HS-27A (cell line): Measurements from ENCODE around the gene FMN1.
A peak's percentile ranks its signal among the peaks of the same experiment; 100 is the strongest.

ENCODE experiments used
- DNase-seq: peaks from one replicate; pipeline ENCODE4 v3.0.0-alpha.2; 2012; ENCODE audit warnings: low read depth, missing footprints

FMN1 gene

DNA sequence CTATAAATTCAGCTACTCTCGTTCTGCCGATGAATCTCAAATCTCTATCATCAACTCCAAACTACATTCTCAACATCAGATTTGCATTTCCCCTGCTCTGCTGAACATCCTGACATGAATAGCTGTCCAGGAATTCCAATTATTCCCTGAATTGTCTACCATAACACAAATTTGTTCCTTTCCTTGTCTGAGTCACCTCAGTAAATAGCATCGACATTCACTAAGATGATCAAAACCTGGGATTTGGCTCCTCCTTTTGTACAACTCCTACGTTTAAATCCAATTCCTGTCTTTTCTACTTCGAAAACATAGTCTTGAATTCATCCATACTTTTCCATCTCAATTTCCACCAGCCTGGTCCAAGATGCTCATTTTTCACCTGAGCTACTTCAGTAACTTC lies 369.7 kb downstream of the FMN1 start:
- DNase-seq, result peak; percentile 84

DNA sequence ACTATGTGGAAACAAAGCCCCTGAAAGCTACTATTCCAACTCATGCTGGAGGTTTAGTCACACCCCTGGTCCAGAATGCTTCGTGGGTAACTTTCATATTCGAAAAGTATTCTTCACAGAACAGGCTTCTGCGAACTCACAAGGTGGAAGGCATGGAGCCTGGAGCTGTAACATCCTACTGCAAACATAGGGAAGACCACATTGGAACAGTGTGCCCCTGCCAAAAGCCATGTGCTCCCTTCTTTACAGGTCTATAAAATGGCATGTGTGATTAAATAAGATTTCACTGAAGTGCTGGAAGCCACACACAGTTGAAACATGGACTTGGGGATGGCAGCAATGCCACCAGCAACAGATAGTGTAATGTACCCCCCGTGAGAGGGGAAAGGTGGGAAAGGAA lies 370.8 kb downstream of the FMN1 start:
- no peak for DNase-seq

DNA sequence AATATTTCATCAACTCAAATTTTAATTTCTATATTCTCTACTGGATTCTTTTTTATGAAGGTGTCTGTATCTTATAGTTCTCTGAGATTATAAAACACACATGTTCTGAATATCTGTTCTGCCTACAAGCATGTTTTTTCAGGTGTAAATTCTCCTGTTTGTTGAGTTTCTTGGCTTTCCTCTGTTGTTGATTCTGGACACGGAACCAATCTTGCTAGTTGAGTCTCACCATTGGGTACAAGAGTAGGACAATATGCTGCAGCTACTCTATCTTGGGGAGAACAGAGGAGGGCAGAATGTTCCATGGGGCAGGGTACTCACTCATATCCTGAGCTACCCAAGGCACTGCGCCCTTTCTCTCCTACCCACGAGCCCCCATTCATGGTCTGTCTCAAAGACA lies 371.8 kb downstream of the FMN1 start:
- no peak for DNase-seq

DNA sequence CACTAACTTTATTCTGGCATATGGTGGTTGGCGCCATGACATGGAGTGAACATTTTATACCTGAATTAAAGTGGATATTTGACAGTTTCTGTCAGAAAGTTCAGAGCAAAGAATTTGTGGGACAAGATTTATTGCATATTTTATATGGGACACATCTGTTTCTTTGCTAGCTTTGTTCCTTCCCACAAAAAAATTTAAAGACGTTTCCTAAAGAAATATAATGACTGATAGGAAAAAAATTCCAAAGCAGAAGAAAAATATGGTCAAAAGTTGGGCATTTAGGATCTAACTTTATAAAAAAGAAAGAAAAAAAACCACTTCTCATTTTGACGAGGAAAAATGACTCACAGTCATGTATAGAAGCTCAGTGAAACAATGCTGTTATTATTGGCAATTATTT lies 375.1 kb downstream of the FMN1 start:
- DNase-seq, result no peak

DNA sequence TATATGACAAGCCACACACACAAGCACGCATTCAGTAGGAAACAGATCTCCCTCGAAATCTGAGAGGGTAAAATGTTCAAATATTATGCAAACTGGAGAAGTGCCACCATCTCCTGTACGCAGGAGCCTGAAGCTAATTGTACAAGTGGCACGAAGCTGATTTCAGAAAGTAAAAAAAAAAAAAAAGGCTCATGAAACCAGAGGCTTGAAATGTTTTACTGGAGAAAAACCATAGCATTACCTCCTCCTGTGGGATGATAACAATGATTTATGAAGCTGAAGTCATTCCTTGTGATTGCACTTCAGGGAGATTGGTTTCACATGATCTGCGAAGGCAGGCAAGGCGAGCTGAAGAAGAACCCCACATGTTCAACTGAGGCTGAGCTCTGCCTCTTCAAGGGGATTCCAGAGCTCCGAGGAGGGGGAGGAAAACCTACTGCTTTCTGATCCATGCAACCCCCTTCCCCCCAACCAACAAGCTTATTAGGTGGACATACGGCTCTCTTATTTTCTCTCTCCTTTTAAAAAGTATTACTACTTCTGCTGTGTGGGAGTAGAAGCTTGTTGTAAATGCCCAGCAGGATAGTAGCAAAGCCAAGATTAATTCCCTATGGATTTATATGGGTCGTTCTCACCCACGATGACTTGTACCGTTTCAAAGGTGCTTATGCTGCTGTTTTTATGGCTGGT lies 375.6 kb downstream of the FMN1 start:
- no peak for DNase-seq

DNA sequence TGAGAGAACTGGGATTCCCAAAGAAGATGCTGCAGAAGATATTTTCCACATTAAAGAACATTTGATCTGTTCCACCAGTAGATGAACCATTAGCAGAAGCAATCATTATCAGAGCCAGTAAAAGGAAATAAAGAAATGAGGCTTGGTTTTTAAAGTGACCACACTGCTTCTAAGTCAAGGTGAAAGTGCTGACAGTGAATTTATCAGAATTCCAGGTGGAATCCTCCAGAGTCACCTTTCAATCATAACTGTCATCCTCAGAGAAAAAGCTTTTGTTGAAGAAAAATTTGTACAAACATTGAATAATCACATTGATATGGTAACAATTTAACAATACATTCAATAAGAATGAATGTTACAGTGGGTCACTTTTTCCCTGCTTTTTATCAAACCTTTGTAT lies 376.9 kb downstream of the FMN1 start:
- DNase-seq, result no peak

DNA sequence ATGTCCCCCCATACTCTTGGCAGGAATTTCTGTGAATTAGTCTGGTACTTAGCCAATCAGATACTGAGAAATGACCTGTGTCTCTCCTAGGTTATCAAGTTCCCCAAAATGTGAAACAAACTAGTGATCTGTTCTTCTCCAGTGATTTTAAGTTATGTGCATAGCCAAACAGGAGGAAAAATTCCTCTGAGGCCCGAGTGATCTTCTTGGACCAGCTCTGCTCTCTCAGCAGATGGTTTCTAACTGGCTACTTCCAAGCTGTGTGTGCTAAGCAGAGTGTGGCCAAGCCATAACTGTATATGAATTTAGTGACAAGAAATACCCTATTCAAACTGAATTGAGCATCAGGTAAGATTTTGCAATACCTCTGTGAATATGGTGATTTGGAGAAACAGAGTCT lies 387.2 kb downstream of the FMN1 start:
- DNase-seq, result no peak

DNA sequence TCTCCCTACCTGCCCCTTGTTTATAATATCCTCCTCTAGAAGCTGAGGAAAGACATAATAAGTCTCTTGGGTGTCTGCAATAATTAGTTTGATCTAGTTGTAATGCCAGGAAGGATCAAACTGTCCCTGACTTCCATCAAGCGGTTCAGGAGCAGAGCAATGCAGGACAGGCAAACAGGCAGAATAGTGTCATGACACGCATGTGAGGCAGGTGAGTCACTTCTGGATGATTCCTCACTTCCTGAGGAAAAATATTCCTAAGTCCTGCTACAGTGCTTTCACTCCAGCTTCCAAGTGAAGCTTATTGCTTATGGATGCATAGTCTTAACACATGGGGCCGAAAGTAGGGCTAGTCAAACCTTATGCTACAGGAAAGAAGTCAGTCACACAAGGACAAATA lies 390.9 kb downstream of the FMN1 start:
- DNase-seq, result no peak

DNA sequence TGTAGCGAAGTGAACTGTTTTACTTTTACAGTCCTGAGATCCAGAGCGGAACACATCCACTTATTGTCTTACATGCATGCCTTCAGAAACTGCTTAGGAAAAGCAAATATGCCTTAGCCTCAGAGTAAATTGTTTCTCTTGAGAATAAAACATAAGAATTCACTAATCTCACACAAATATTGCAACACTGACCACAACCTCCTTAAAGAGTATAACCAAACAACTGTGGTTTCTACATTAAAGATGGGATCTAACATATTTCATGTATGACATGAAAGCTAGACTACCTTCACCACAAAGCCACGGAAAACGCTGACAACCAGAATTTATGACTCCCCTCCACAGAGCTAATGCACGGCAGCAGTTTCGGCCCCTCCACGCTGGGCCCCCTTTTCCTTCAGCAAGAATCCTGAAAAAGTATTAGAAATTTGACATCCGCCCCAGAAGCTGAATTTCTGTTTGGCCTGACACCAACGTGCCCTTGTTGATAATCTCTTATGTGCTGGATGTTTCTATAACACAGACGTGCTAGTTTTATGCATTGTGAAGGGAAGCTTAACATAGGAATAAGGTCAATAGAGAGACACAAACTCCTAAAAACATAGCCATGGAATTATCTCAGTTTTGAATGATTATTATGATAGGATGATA lies 392.1 kb downstream of the FMN1 start:
- DNase-seq, result peak; percentile 56

DNA sequence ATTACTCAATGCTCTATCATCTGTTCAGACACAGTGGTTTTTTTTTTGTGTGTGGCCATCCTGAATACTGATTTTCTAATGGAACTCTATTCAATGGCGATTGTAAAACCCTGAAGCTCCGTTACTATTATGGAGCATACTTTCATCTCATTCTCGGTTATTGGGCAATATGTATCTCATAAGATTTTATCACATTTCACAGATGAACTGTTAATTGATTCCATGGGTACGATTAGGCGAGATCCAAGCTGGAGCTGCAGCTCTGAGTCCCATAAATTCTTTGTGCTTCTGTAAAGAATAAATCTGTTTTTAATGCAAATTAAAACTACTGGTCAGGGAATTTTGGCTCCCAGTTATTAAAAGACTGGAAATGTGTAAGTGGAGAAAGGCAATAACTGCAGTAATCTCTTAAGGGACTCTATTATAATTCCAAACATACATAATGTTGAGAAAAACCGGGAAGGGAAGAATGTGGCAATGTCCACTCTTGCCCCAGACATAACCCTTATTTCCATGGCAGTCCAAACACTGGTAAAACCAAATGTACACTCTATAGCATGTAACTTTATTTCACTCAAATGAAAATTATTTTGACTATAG lies 394.5 kb downstream of the FMN1 start:
- DNase-seq, result no peak

DNA sequence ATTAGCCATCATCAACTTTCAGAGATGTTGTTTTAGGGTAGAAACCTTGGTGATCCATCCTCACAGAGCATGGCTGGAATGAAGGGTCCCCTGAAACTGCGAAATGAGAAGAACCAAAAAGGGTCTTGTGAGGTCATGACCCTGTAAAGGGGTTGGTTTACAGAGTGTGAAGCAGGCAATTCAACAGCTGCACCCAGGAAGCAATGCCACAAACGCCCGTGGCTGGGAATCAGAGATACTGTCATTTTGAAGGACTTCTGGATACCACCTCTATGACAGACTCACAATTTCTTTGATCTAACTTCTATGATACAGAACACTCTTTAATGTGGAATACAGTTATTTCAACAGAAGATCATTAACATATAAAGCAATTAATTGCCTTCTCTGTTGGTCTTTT lies 397.7 kb downstream of the FMN1 start:
- no peak for DNase-seq

DNA sequence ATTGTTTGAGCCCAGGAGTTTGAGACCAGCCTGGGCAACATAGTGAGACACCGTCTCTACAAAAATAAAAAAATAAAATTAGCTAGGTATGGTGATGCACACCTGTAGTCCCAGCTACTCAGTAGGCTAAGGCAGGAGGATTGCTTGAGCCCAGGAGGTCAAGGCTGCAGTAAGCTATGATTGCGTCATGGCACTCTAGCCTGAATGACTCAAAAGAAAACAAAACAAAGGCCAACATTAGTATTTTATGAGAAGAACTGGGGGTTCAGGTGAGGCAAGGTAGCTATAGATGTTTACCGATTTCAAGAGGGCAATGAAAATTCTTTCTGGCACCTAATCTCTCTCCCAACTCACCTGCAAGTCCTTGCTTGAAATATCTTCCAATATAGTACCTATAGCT lies 399.5 kb downstream of the FMN1 start:
- no peak for DNase-seq

DNA sequence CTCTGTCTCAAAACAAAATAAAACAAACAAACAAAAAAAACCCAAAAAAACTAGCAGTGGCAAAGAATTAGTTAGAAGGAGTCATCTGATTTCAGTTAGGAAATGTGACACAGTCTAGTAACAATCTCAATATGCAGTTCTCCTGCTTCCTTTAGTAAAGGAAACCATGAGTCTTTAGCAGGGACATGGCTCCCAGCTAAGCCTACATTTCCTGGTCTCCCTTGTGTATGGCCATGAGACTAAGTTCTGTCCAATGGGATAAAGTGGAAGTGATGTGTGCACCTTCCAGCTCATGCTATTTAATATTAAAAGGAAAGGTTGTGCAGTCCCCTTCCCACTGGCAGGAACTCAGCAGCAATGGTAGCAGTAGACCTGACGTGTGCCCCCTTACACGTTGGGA lies 402.1 kb downstream of the FMN1 start:
- DNase-seq, result no peak

DNA sequence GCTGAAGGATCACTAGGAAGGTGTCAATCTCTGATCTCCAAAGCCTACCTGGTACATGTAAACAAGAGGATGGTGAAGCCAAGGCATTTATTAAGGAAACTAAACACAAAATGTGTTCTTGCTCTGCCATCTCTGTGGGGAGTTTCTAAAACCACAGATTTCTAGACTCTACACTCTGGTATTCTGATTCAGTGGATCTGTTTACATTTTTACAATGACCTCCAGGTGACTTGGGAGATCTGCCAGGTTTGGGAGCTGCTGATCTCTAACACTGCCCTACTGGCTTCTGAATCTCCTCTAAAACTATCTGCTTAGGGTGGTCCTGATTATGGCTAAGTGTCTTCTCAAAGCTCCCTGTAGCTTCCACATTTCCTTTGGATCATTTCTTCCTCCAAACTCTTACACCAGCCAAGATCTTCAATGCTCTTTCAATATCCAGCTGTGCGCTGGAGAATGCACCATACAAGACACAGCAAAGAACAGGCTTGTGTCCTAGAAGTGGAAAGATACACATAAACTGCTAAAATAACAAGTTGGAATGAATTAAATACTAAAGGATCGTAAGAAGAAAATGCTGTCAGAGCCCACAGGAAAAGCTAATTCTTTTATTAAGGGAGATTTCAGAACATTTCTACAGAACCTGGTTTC lies 404.0 kb downstream of the FMN1 start:
- DNase-seq, result no peak

DNA sequence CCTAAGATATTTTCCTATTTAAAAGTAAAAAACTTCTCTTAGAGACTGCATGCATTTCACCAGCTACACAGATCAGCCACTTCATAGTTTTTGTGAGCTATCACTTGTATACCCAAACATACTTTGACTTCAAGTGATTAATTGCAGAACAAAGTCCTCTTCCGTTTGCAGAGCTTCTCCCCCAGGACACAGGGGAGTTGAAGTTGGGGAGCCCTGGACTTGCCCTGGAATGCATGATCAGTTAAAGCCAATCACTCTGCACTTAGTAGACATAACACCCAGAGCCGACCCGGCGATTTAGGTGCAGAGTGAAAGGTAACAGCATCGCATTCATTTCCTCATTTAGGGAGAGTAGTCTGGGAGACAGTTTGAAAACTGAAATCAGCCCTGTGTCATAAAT lies 406.6 kb downstream of the FMN1 start:
- DNase-seq, result no peak

DNA sequence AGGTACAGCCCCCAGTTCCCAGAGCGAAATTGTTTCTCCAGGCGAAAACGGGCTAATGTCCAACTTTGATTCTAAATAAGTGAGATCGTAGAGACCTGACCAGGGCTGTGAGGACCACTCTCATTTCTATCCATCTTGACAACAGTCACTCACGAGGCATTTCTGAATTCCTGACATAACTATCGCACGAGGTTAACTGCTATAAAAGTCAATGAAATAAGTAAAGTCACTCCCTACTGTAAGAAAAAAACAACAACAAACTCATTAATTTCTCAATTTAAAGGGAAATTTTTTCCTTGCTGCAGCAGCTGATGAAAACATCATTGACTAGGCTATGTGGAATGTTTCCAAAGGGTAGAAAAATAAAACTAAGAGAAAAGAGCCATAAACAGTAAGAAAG lies 407.6 kb downstream of the FMN1 start:
- no peak for DNase-seq

DNA sequence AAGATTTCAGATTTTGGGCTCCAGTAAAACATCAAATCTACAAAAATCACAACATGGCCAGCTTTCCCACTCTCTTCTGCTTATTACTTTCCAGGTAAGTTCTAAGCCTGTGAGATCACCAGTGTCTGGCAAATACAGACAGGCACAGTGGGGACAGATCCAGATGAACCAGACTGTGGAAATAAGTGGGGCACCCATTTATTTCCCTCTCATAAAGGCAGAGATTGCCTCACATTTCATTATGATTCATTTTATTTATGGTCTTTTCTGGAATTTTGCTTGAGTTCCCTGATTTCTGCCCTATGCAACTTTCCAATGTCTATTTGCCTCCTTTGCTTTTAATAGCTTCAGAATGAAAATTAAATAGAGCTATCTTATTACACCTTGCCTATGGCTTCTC lies 409.9 kb downstream of the FMN1 start:
- DNase-seq, result no peak

DNA sequence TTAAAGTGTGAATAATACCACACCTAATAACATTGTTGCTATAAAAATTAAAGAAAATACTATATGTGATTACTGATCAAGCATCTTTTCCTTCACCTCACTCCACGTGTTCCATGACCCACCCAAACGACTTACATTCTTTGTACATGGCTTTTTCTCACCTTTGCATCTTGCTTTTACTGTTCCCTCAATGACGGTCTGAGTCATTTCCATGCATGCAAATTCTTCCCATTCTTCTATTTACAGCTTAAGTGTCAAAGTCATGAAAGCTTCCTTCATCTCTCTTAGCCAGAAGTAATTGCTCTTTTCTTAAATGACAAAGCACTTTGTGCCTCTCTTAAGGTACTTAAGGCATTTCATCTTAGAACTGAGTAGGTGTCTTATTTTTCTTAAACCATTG lies 412.7 kb downstream of the FMN1 start:
- DNase-seq, result no peak

DNA sequence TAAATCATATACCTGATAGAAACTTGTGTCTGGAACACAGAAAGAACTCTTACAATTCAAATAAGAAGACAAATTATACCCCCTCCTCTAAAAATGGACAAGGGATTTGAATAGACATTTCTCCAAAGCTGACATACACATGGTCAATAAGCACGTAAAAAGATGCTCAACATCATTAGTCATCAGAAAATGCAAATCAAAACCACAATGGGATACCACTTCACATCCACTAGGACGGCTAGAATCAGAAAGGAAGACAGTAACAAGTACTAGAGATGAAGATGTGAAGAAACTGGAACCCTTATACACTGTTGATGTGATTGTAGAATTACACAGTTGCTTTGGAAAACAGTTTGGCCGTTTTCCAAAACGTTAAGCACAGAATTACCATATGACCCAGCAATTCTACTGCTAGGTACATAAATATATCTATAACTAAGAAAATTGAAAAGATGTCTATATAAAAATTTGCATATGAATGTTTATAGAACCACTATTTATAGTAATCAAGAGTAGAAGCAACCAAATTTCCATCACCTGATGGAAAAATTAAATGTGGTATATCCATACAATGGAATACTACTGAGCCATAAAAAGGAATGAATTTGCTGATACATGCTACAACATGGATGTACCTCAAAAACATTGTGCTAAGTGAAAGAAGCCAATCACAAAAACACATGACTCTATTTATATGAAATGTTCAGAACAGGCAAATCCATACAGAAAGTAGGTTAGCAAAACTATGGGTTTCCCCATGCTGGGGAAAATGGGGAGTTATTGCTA lies 415.9 kb downstream of the FMN1 start:
- DNase-seq, result no peak

DNA sequence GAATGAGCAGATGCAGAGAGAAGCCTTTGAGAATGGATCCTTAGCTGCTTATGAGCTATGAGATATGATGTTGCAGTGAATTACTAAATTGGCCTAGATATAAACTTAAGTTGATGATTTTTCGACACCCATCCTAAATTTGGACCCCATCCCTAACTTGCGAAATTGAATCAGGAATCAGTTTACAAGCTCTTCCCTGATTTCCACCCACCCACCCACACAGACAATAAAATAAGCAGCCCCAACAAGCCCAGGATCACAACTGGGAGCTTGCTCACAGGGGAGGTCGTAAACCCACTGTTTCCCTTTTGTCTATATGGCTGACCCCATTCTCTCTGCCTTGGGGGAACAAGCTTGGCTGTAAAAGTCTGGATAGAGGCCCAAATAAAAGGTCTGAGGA lies 419.4 kb downstream of the FMN1 start:
- no peak for DNase-seq

DNA sequence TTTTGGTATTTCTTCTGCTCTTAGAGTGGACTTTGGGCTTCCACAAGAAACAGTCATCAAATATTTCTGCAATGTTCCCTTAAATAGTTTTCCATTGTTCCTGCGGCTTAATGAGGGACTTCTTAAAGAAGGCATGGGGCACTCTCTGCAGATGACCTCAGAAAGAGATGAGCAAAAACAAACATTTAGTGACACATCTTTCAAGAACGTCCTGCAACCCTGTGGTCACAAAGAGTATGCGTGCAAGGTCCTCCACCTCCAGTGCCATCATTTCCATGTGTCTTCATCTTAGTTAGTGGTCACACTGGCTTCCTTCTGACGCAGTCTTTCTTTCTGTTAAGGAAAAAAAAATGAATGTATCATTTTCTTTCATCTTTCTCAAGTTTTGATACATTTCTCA lies 420.5 kb downstream of the FMN1 start:
- DNase-seq, result peak; percentile 94

DNA sequence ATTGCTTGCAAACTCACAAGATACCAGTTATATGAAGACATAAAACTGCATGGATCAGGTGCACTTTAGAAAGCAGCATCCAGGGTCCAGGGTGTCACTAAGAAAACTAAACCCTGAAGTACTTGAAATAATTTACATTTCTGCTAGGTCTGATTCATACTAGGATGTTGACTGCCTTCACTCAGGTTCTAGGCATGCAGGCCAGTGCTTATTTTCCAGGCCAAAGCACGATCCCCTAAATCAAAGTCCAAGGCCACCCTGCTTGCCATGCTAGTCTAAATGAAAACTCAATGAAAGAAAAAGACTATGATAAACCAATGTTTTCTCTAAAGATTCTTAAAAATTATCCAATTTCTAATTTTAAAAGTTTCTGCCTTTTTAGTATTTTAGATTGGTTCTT lies 427.3 kb downstream of the FMN1 start:
- DNase-seq, result no peak

DNA sequence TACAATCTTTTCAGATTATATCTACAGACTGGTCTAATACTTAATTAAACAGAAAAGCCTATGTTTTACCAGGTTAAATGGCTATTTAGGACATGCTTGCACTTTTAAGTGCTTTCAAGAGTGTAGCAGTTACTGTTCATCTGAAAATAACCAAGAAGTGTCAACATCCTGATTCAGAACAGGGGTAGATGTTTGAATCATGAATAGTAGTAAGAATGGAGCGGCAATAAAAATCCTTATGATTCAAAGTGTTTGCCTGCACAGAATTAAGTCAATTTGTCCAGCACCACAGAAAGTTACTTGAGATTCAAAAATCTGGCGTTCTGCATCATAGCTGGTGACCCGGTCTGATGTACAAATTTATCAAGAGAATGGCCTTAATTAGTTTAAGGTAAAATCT lies 428.4 kb downstream of the FMN1 start:
- DNase-seq, result no peak
